ENCODE measurements around the gene FLT3LG.
A peak's percentile ranks its signal among the peaks of the same experiment; 100 is the strongest.

GRCh38 chr19:49506575-49507105 lies 32.6 kb downstream of the FLT3LG start:
- TF ChIP-seq EP300 (IDR thresholded peaks at IDR 0.05; ENCODE audit: low read depth) (no peak), POLR2A (IDR thresholded peaks at IDR 0.05) (no peak), POLR2AphosphoS5 (IDR thresholded peaks at IDR 0.05) (no peak)
- TF ChIP-seq, protein P1, sequence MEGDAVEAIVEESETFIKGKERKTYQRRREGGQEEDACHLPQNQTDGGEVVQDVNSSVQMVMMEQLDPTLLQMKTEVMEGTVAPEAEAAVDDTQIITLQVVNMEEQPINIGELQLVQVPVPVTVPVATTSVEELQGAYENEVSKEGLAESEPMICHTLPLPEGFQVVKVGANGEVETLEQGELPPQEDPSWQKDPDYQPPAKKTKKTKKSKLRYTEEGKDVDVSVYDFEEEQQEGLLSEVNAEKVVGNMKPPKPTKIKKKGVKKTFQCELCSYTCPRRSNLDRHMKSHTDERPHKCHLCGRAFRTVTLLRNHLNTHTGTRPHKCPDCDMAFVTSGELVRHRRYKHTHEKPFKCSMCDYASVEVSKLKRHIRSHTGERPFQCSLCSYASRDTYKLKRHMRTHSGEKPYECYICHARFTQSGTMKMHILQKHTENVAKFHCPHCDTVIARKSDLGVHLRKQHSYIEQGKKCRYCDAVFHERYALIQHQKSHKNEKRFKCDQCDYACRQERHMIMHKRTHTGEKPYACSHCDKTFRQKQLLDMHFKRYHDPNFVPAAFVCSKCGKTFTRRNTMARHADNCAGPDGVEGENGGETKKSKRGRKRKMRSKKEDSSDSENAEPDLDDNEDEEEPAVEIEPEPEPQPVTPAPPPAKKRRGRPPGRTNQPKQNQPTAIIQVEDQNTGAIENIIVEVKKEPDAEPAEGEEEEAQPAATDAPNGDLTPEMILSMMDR (IDR thresholded peaks at IDR 0.05): peak; percentile 74 to 92 (median 81)

Measured in transverse colon (tissue), 4 donors.